ENCODE measurements around the gene EXOC1.

- TF ChIP-seq, protein P1, sequence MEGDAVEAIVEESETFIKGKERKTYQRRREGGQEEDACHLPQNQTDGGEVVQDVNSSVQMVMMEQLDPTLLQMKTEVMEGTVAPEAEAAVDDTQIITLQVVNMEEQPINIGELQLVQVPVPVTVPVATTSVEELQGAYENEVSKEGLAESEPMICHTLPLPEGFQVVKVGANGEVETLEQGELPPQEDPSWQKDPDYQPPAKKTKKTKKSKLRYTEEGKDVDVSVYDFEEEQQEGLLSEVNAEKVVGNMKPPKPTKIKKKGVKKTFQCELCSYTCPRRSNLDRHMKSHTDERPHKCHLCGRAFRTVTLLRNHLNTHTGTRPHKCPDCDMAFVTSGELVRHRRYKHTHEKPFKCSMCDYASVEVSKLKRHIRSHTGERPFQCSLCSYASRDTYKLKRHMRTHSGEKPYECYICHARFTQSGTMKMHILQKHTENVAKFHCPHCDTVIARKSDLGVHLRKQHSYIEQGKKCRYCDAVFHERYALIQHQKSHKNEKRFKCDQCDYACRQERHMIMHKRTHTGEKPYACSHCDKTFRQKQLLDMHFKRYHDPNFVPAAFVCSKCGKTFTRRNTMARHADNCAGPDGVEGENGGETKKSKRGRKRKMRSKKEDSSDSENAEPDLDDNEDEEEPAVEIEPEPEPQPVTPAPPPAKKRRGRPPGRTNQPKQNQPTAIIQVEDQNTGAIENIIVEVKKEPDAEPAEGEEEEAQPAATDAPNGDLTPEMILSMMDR (IDR thresholded peaks at IDR 0.05 in 4 of 5, conservative IDR thresholded peaks at IDR 0.05 in 1 of 5), result no peak
- no peak for TF ChIP-seq POLR2A (IDR thresholded peaks at IDR 0.05)
Measured at GRCh38 chr4:55938481-55938880, 85.0 kb downstream of the EXOC1 start.
